Measurements from ENCODE around the gene CIDEB.

GRCh38 chr14:24271134-24271833, 36.5 kb downstream of the CIDEB start, which contains the start of gene RABGGTA:
- TF ChIP-seq CTCF (conservative IDR thresholded peaks at IDR 0.05) (peak; percentile 64), EZH2 (IDR thresholded peaks at IDR 0.05; ENCODE audit: low read depth) (no peak)

Data from PC-9 (cell line).